NCI-H460 (cell line): ENCODE results near the gene DLX4. TPM values are rescaled to one million over a fixed set of nuclear protein-coding genes. Genes with fewer than 3 reads are reported as not detected.
A peak's percentile ranks its signal among the peaks of the same experiment; 100 is the strongest.

Source experiments
- DNase-seq: peaks from one replicate; pipeline ENCODE4 v3.0.0-alpha.2; 2016; ENCODE audit warnings: low read depth; ENCODE audit errors: extremely low read depth
- polyA plus RNA-seq: library from polyadenylated mRNA; depleted of rRNA; stranded (reverse); fragments of >200 nt; gene quantifications from 2 replicates; pipeline ENCODE4 v1.2.3, GENCODE V29; 2014; cell fraction: nucleus; rRNA removed
- total RNA-seq: library from RNA; depleted of rRNA; stranded (reverse); fragments of >200 nt; shearing (Covaris generic); gene quantifications from 2 replicates; pipeline ENCODE4 v1.2.3, GENCODE V29; 2014; rRNA removed

DLX4 gene, protein sequence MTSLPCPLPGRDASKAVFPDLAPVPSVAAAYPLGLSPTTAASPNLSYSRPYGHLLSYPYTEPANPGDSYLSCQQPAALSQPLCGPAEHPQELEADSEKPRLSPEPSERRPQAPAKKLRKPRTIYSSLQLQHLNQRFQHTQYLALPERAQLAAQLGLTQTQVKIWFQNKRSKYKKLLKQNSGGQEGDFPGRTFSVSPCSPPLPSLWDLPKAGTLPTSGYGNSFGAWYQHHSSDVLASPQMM
- 0.12 and 0.54 TPM in 2 replicates for total RNA-seq
- 0.31 and 0.75 TPM in 2 replicates for polyA plus RNA-seq

GRCh38 chr17:49969134-49969759 lies at the start of gene DLX4:
TSS of gene DLX4 (plus strand) at chr17:49969190. CDS start at chr17:49969469, 279 bp downstream.
- DNase-seq, result no peak

DNA sequence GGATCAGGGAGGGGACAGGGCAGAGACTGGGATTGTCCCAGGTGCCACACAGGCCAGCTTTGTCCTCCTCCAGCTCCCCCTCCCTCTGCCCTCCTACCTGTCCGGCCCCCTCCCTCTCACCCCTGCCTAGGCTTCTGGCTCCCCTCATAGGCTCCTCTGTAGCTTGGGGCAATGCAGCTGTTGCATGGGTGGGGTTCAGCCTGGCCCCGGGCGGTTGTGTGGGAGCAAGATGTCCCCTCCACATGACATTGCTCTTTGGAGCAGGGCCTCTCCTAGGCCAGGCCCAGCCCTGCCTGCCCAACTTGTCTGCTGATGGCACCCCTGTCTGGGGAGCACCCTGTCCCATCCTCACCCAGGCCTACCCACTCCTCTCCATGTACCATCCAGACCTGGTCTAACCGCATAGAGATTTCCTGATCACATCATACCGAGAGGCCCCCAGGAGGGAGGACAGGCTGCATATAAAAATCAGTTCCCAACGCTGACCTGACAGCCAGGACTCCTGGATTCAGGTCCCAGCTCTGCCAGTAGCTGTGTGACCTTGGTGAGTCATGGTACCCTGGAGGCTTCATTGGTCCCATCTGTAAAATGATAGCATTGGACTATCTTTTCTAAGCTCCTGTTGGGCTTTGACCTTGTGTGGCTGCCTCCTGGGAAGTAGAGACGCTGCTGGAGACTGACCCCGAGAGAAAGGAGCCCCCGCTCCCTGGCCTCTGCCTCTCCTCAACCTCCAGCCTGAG lies 48.8 kb upstream of the DLX4 start:
- no peak for DNase-seq

DNA sequence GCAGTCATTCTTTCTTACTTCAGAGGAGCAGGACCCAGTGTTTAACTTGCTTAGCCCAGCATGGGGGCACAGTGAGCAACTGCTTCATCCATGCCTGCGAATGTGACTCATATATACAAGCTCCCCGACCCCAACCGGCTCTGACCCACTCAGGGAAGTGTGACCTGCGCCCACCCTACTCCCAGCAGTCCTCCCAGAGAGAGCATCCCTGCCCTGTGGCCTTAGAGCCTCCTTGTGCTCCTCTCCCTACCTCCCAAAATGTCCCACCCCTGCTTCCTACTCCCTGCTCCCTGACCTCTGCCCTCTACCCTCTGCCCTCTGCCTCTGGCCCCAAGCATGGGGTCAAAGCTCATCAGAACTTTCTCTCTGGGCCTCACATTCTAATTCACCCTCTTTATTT lies 46.9 kb upstream of the DLX4 start:
- no peak for DNase-seq

GRCh38 chr17:49924116-49924515 lies 44.9 kb upstream of the DLX4 start:
- DNase-seq, result no peak

DNA sequence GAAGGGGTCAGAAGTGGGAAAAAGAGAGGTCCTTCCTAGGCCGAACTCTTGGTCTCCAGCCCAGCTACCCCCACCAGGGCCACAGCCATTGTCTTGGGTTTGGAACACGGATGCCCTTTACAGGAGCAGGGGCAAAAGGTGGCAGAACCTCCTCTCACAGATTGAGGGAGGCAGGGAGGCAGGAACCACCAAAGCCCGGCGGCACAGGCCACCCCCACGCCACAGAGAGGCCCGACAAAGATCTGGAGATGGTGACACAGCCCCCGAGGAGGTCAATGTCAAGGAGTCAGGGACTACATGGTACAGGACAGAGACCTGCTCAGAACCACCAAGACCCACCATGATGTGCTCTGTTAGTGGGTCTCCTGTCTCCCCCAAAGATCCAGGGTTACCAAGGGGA lies 44.4 kb upstream of the DLX4 start:
- DNase-seq, result no peak

DNA sequence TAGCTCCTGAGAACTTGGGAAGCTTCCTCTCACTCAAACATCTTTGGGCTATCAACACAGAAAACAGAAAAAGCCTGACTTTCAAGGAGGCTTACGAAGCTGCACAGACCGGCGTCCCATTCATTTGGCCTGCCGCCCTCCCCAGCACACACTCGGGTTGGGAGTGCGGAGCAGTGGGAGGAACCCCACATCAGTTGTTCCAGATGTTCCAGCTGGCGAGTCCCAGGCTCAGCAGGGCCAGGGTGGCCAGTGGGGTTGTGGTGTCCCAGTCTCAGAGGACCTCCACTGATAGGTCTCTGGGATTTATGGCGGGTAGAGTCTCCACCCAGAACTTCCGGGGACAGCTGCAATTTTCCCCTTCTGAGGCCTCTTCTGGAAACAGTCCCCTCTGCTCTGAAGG lies 43.1 kb upstream of the DLX4 start:
- DNase-seq, result no peak

GRCh38 chr17:49926886-49927285 lies 42.1 kb upstream of the DLX4 start:
- peak; percentile 25 for DNase-seq

DNA sequence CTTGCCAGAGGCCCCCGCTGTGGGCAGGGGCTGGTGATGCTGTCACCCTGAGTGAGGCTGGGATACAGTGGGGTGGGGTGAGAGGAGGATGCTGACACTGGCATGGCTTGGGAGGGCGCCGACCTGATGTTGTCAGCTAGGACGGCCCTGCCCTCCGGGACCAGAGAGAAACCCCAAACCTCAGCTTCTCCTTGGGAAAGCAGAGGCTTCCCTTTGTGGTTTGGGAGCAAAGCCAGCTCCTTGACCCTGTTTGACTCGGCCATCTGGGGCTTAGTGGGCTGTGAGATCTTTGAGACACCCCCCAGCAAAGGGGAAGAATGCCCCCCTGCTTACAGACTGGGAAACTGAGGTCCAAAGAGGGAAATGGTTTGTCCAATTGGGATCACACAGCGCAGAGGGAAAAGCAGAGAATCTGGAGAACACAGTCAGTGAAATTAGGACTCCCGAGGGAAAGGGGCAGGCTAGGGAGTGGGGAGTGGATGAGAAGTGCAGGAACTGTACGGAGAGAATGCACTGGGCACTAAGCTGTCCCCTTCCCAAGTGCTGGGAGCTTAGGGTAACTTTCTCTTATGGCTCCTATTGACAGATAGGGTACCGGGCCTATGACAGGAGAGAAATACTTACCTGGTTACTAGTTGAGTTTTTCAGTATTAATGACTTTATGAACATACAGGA lies 40.7 kb upstream of the DLX4 start:
- no peak for DNase-seq

DNA sequence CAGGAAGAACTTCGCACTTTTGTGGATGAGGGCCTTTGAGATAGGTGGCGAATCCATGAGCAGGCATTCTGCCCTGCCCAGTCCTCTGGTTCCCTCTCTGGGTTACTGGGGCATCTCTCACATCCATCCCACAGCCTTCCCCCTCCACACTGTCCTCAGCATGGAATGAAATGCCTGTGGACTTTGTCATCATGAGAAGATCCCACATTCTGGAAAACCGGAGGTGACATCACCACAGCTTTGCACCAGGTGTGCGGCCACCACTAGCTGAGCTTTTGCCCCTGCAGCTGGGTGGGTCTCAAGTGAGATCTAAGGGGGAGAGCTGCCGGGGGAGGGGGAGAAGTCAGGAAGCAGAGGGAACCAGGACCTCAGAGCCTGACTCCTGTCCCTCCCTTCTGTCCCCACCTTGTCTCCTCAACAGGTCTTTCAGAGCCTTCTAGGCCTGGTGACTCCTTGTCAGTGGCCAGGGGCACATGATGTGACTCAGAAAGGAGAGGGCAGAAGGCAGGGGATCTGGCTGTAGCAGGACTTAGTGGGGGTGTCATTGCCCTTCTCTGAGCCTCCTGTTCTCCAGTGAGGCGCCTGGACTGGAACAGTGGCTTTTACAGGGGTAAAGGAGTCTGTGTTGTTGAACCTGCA lies 40.0 kb upstream of the DLX4 start:
- no peak for DNase-seq

DNA sequence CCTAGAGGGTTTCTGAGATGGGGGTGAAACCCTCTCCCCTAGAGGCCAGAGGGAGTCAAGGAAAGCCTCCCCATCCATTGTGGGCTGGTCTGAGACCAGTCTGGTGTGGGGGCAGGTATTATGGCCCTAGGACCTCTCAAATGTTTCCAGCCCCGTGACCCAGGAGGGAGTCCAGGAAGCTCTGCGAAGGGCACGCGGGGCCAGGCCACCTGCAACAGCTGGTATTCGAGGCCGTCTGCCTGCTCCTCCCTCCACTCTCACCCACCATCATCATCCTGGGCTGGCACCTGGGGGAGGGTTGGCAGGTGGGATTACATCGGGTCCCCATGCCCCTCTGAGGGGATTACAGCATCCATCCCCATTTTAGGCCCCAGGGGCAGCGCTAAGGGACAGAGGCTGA lies 38.1 kb upstream of the DLX4 start:
- no peak for DNase-seq

- DNase-seq, result no peak
Observed at GRCh38 chr17:49931416-49932137, 37.4 kb upstream of the DLX4 start.

DNA sequence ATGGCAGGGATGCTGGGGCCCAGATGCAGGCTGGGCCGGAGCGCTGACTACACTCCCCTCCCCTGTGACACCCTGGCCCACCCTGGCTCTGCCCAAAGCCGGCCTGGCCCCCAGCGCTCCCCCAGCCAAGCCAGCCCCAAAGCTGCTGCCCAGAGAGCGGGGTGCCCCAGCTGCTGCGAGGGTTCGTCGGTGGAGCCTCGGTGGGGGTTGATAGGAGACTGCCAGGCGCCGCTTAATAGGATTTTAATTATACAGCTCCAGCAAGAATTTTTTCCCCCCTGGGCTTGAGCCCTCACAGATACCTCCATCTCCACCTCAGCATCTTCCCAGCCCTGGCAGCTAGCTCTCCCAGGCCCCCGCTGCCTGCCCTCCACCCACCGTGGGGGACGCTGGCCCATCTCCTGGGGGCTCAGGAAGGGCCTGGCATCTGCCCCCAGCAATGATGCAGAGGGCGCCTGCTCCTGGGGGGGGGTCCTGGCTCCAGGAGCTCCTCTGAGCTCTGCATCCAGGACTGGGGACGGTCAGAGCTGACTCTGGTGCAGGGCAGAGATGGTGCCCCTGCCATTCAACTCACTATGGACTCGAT lies 36.8 kb upstream of the DLX4 start:
- no peak for DNase-seq

DNA sequence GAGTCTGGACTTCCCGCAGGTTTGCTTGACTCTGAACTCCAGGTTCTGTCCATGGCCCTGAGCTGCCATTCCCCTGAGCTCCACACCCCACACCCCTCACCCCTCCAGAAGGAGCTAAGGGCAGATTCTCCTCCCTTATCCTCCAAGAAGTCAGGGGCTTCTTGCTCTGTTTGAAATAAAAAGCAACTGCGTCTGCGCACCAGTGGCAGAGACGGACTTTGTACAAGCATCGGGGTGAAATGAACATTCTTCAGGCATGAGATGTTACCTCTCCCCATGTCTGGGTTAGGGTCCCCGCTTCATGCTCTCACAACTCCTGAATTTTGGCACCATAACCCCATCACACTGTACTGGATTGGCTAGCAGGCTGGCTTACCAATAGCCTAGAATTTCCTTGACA lies 36.1 kb upstream of the DLX4 start:
- DNase-seq, result no peak

- no peak for DNase-seq
Observed at GRCh38 chr17:49935526-49936210, 33.3 kb upstream of the DLX4 start.

DNA sequence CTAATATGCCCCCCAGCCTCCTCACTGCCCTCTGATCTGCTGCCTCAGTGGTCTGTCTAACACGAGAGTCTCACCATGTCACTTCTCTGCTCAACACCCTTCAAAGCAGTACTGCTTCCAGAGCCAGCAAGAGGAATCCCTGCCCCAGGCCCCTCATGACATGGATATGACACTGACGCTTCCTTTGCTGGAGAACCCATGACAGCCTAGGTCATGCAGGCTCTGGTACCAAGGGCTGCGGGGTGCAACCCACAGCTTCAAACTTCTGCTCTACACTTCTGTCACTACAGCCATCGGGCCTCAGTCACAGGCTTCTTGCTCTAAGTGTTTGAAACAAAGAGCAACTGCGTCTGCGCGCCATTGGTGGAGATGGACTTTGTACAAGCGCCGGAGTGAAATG lies 32.6 kb upstream of the DLX4 start:
- no peak for DNase-seq

GRCh38 chr17:49939318-49939717 lies 29.7 kb upstream of the DLX4 start:
- DNase-seq, result no peak

DNA sequence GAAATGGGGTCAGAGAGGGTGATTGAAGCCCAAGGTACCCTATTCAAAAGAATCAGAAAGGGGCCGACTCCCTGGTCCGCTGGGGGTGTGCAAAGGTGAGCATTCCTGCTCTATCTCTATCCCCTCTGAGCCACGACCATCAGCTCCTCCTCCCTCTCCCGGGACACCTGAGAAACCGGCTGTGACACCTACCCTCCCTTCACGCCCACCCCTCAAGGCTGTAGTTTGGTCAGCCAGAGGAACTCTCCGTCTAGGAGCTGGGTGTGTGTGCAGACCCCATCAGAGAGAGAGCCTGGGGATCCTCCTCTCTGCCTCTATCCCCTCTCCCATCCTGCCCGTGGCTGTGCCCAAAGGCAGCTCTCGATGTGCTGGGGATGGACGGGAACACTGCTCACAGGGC lies 27.6 kb upstream of the DLX4 start:
- no peak for DNase-seq

GRCh38 chr17:49942947-49943346 lies 26.0 kb upstream of the DLX4 start:
- no peak for DNase-seq

- no peak for DNase-seq
Observed at GRCh38 chr17:49944273-49944870, 24.6 kb upstream of the DLX4 start.
